Adrenal gland (tissue), 5 donors: ENCODE measurements around the gene HBQ1.

Source experiments
- CTCF ChIP-seq, 6 experiments: fragments of 450-650 bp in 4 of 6; fragments of 200-600 bp in 2 of 6; sonication (generic) in 1 of 6; IDR thresholded peaks; 1 replicate in 5 of 6; 2 replicates in 1 of 6; pipeline versions ENCODE4 v1.5.1 to v1.8.0; 2016 to 2021; ENCODE audit warnings: antibody characterized with exemption in 6 of 6, mild to moderate bottlenecking in 2 of 6, moderate library complexity in 1 of 6
- POLR2A ChIP-seq, 2 donors: fragments of 450-650 bp; IDR thresholded peaks; one replicate each; pipeline ENCODE4 v1.6.1; 2017; ENCODE audit warnings: antibody characterized with exemption in 2 of 2, mild to moderate bottlenecking in 2 of 2, moderate library complexity in 1 of 2
- donor health status: DM: no; HTN: no; CAD: no.

- TF ChIP-seq CTCF (IDR thresholded peaks at IDR 0.05) (no peak), POLR2A (IDR thresholded peaks at IDR 0.05) (no peak)
Measured at GRCh38 chr16:162271-162991, 17.8 kb upstream of the HBQ1 start.
